Activated CD4-positive, alpha-beta T cell treated with anti-CD3 and anti-CD28 coated beads for 1 hour (primary cell): ENCODE results near the gene ADAM29.
"Not testable (repeated sequence)": the region's sequence is repeated elsewhere in the genome, so short reads cannot be mapped to it uniquely, and the experiment has no call there.

Experiments
- DNase-seq: peaks from one replicate; pipeline ENCODE4 v3.0.0-alpha.2; 2020

The ADAM29 gene

DNA sequence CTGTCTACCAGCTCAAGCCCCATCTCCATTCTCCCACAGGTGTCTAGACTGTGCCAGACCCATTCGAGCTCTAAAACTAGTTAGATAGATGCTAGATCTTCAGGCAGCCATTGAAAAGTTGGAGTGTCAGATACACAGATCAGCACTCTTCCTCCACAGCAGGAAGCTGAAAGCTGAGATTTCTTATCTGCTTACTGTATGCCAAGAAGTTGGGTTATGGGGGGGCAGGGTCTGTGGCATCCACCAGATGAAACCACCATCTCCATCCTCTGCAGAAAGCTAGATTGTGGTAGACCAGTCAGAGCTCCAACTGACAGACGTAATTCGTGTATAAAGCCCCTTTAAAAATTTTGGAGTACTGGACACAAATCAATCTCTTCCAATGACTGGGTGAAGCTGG, 54.8 kb downstream of the ADAM29 start:
- DNase-seq, result no peak

DNA sequence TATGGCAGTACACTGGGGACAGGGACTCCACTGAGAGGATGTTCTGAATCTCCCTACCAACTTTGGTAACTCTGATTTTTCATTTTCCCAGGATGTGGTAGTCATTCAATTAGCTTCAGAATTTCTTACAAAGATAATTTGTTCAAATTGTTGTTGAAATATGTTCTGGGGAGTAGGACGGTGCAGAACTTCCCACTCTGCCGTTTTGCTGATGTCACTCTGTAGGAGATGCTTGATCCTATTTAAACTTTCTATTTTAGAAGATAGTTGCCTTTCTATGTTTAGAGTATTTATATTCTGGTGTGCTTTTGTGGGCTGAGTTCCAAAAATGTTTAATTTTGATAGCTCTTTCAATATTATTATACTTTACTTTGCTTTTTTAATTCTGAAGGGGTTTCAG, 55.2 kb downstream of the ADAM29 start:
- no peak for DNase-seq

DNA sequence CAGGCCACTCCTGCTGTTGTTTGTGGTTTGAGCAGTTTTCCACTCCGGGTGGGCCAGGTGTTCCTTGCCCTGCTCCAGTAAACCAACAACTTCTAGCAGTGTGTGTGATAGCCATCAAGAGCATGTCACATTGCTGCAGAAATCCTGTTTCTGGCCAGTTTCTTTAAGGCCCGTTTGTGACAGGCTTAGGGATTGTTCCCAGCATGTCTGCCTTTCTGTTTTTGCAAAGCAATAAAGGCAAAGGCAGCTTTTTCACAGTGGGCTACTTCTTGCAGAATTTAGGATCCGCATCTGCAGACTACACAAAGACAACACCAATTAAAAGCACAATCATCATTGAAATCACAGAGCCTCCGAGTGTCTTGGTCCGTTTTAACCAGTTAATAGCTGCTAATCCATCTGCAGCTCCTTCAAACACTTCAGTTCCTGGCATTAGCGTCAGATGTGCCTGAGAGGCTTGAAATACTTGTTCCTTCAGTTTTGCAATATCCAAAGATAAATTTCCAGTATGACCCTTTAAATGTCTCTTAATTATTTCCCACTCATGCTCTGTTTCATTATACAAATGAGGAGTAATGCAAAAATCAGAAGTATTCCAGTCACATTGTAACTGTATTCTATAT, 65.1 kb downstream of the ADAM29 start:
- no peak for DNase-seq

DNA sequence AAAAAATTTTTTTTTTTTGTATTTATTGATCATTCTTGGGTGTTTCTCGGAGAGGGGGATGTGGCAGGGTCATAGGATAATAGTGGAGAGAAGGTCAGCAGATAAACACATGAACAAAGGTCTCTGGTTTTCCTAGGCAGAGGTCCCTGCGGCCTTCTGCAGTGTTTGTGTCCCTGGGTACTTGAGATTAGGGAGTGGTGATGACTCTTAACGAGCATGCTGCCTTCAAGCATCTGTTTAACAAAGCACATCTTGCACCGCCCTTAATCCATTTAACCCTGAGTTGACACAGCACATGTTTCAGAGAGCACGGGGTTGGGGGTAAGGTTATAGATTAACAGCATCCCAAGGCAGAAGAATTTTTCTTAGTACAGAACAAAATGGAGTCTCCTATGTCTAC, 65.7 kb downstream of the ADAM29 start:
- not testable (repeated sequence) for DNase-seq

DNA sequence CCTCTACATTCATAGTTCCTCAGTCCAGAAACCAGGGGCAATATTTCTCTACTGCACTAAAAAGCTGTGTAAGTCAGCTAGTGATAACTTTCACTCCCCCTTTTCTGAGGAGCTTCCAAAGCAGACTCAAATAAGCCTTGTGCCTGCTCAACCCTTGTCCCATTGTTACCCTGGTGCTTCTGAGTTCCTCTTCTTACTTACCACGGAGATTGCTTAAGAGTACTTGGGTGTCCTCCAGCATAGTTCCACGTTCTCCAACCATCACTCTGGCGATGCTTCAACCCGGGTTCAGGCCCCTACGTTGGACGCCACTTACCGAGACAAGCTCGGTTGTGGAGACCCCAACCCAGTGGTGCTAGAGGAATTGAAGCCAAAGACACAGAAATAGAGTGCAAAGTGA, 71.6 kb downstream of the ADAM29 start:
- DNase-seq, result no peak

DNA sequence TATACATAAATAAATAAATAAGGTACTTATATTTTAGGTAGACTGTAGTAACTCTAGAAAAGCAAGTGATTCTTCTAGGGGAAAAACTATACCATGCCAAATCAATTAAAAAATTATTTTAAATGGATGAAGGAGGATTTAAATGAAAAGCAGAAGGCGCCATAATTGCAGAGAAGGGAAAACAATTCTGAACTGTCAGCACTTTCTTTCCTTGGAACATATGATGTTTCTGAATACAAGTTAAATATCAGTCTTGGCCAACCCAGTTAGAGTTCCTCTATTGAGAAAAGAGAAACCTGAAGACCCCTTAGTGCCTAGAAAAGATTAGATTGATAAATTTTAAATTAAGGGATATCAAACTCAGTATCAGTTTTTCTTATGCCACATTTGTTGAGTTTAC, 75.8 kb downstream of the ADAM29 start:
- DNase-seq, result no peak

DNA sequence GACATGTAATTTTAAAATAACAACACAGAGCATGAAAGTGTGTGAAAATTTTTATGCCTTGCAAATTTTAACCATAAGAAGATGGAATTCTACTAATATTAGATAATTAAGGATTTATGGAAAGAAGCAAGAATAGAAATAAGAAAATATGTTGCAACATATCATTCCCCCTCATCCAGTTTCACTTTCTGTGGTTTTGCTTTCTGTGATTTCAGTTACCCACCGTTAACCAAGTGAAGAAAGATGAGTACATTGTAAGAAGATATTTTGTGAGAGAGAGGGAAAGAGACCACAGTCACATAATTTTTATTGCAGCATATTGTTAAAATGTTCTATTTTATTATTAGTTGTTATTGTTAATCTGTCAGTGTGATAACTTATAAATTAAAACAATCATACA, 77.9 kb downstream of the ADAM29 start:
- no peak for DNase-seq

DNA sequence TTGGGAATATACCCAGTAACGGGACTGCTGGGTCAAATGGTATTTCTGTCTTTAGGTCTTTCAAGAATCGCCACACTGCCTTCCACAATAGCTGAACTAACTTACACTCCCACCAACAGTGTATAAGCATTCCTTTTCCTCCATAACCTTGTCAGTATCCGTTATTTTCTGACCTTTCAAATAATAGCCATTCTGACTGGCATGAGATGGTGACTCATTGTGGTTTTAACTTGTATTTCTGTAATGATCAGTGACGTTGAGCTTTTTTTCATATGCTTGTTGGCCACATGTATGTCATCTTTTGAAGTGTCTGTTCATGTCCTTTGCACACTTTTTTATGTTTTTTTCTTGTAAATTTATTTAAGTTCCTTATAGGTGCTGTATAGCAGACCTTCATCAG, 81.2 kb downstream of the ADAM29 start:
- no peak for DNase-seq

DNA sequence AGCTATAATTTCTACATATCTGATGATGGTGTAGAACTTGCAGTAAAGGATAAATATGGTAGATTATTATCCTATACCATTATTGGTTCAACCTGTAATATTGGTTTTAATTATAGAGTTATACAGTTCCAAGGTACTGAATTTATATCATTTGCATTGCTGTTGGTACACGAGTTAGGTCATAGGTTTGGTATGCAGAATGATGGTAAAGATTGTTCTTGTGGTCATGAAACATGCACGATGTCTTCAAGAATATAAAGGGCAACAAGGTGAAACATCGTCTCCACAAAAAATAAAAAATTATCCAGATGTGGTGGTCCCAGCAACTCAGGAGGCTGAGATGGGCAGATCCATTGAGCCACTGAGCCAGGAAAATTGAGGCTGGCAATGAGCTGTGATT, 99.6 kb downstream of the ADAM29 start:
- no peak for DNase-seq

DNA sequence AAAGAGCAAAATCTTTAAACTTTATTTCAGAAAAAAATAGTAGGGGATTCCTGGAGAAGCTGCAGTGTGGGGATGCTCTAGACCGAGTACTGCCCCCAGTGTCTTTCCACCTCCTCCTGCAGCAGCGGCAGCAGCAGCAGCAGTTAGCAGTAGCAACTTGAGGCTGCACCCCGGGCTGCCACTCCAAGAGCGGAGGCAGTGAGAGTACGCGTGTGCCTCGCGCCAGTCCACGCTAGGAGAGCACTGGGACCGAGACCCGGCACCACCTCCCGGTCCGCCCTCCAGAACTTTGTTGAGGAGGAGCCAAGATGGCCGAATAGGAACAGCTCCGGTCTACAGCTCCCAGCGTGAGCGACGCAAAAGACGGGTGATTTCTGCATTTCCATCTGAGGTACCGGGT, 101.3 kb downstream of the ADAM29 start:
- DNase-seq, result not testable (repeated sequence)
